Kidney epithelial cell (primary cell): Measurements from ENCODE around the gene KAT6B. TPM values are rescaled to one million over a fixed set of nuclear protein-coding genes. Genes with fewer than 3 reads are reported as not detected.

Experiments
- DNase-seq: peaks from one replicate; pipeline ENCODE4 v3.0.0-alpha.2; 2010; ENCODE audit warnings: low read depth
- H3K27me3 ChIP-seq: 2 replicates; pipeline ENCODE4 v1.6.0; 2011; ENCODE audit warnings: low read length; ENCODE audit not compliant: control insufficient read depth, insufficient read depth
- H3K36me3 ChIP-seq: 2 replicates; pipeline ENCODE4 v1.5.1; 2011; ENCODE audit warnings: low read length; ENCODE audit not compliant: control insufficient read depth, insufficient read depth
- H3K4me3 ChIP-seq: 2 replicates; pipeline ENCODE4 v1.5.1; 2011; ENCODE audit warnings: low read depth, mild to moderate bottlenecking, control low read depth, low read length
- CTCF ChIP-seq: IDR thresholded peaks from 2 replicates; pipeline ENCODE4 v1.5.1; 2011; ENCODE audit warnings: mild to moderate bottlenecking, moderate library complexity, low read length, control low read depth, inconsistent platforms; ENCODE audit not compliant: insufficient read depth, poor library complexity, severe bottlenecking
- total RNA-seq: library from RNA; depleted of rRNA; stranded (reverse); fragments of >200 nt; gene quantifications from 2 replicates; pipeline ENCODE4 v1.2.3, GENCODE V29; 2015

KAT6B gene
- total RNA-seq, 1 donor from 2014 or later = 8.0 TPM

- Histone ChIP-seq H3K4me3 (no peak overlapping the region), H3K36me3 (no peaks in the 10 kb centered on the region), H3K27me3 (no peaks in the 10 kb centered on the region)
- no peak for DNase-seq
- no peak for TF ChIP-seq CTCF
Measured at GRCh38 chr10:75037171-75038153, 211.1 kb downstream of the KAT6B start.

GRCh38 chr10:75038335-75038734 is 211.9 kb downstream of the KAT6B start:
- TF ChIP-seq CTCF = no peak

GRCh38 chr10:75040576-75040975 is 214.2 kb downstream of the KAT6B start:
- no peak for TF ChIP-seq CTCF
- no peaks in the 10 kb centered on the region for H3K27me3 ChIP-seq
- H3K4me3 ChIP-seq = no peak overlapping the region
- H3K36me3 ChIP-seq = no peaks in the 10 kb centered on the region
- no peak for DNase-seq

More at GRCh38 chr10:75038335-75038734, 211.9 kb downstream of the KAT6B start:
- no peaks in the 10 kb centered on the region for H3K27me3 ChIP-seq
- DNase-seq = no peak
- no peak overlapping the region for H3K4me3 ChIP-seq
- H3K36me3 ChIP-seq = no peaks in the 10 kb centered on the region

- H3K36me3 ChIP-seq = no peaks in the 10 kb centered on the region
- DNase-seq = no peak
- H3K27me3 ChIP-seq = no peaks in the 10 kb centered on the region
- no peak for TF ChIP-seq CTCF
- no peak overlapping the region for H3K4me3 ChIP-seq
Measured at GRCh38 chr10:75042292-75042974, 216.0 kb downstream of the KAT6B start.

GRCh38 chr10:75043256-75044131 is 217.1 kb downstream of the KAT6B start:
- Histone ChIP-seq H3K4me3 (no peak overlapping the region), H3K27me3 (no peaks in the 10 kb centered on the region), H3K36me3 (no peaks in the 10 kb centered on the region)
- TF ChIP-seq CTCF = no peak
- DNase-seq = no peak
